ENCODE data around the gene TNFSF4.
"Not testable (repeated sequence)": the region's sequence is repeated elsewhere in the genome, so short reads cannot be mapped to it uniquely, and the experiment has no call there.

The TNFSF4 gene

GRCh38 chr1:173162601-173163000 is 44.5 kb downstream of the TNFSF4 start:
- TF ChIP-seq, protein P1, sequence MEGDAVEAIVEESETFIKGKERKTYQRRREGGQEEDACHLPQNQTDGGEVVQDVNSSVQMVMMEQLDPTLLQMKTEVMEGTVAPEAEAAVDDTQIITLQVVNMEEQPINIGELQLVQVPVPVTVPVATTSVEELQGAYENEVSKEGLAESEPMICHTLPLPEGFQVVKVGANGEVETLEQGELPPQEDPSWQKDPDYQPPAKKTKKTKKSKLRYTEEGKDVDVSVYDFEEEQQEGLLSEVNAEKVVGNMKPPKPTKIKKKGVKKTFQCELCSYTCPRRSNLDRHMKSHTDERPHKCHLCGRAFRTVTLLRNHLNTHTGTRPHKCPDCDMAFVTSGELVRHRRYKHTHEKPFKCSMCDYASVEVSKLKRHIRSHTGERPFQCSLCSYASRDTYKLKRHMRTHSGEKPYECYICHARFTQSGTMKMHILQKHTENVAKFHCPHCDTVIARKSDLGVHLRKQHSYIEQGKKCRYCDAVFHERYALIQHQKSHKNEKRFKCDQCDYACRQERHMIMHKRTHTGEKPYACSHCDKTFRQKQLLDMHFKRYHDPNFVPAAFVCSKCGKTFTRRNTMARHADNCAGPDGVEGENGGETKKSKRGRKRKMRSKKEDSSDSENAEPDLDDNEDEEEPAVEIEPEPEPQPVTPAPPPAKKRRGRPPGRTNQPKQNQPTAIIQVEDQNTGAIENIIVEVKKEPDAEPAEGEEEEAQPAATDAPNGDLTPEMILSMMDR (IDR thresholded peaks at IDR 0.05; ENCODE audit: extremely low read depth, missing control alignments), result no peak
- DNase-seq (ENCODE audit: low spot score), result no peak

DNA sequence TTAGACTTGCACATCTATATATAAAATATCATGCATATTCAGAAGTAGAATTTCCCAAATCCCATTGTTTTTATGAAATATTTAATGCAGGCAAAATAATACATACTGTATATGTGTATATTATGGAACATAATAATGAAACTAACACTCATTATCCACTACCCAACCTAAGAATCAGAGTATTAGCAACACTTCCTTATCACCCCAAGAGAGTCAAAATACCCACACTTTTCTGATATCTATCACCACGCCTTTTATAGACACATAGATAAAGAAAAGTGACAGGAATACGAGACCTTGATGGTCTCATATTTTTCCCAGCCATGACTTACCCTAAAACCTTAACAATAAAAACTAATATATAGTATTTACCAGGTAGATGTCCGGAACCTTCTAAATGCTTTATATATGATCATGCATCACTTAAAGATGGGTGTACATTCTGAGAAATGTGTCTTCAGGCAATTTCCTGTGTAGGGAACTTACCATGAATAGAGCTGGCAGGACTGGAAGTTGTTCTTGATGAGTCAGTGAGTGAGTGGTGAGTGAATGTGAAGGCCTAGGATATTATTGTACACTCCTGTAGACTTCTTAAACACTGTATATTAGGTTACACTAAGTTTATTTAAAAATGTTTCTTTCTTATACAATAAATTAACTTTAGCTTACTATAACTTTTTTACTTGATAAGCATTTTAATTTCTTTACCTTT is 45.5 kb downstream of the TNFSF4 start:
- DNase-seq (ENCODE audit: low spot score), result no peak
- TF ChIP-seq, protein P1 (IDR thresholded peaks at IDR 0.05; ENCODE audit: extremely low read depth, missing control alignments), result no peak

GRCh38 chr1:173153964-173154363 is 53.2 kb downstream of the TNFSF4 start:
- not testable (repeated sequence) for DNase-seq (ENCODE audit: low spot score)

GRCh38 chr1:173153503-173153902 is 53.6 kb downstream of the TNFSF4 start:
- TF ChIP-seq, protein P1 (IDR thresholded peaks at IDR 0.05; ENCODE audit: extremely low read depth, missing control alignments), result no peak
- no peak for DNase-seq (ENCODE audit: low spot score)

GRCh38 chr1:173152598-173152997 is 54.5 kb downstream of the TNFSF4 start:
- TF ChIP-seq, protein P1 (IDR thresholded peaks at IDR 0.05; ENCODE audit: extremely low read depth, missing control alignments), result no peak
- no peak for DNase-seq (ENCODE audit: low spot score)

DNA sequence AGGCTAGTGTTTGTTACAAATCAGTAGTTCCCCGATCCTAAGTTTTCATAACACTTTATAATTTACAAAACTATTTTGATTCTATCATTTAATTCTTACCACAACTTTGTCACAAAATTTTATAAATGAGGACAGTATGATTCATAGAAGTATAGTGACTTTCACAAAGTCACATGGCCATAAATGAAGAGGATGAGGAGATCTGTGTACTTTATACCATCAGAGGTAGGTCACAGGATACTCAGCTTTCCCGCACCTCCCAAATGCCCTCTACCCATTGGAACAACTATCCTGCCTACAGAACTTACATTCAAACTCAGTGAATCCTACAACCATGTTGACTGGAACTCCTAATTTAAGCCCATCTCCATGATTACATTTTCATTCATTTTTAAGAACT is 56.3 kb downstream of the TNFSF4 start:
- TF ChIP-seq, protein P1 (IDR thresholded peaks at IDR 0.05; ENCODE audit: extremely low read depth, missing control alignments), result no peak
- no peak for DNase-seq (ENCODE audit: low spot score)

DNA sequence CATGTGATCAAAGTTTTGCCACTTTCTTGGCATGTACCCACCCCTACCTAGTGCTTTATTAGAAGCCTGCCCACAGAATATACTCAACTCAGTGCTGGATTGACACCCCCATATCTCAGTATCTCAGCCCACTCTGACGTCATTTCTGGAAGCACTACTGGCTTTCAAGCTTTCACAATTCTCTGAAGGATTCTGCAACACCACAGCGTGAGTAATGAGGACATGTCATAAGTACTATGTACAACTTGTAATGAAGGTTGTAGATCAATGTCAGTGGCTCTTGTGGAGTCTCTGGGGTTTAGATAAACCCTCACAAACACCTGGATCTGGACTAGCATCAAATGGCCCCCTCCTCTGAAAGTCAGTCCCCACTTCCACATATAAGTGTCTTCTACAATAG is 57.2 kb downstream of the TNFSF4 start:
- TF ChIP-seq, protein P1 (IDR thresholded peaks at IDR 0.05; ENCODE audit: extremely low read depth, missing control alignments), result no peak
- DNase-seq (ENCODE audit: low spot score), result no peak

GRCh38 chr1:173148971-173149370 is 58.2 kb downstream of the TNFSF4 start:
- TF ChIP-seq, protein P1 (IDR thresholded peaks at IDR 0.05; ENCODE audit: extremely low read depth, missing control alignments), result no peak
- no peak for DNase-seq (ENCODE audit: low spot score)

All from GM20000 (cell line).